Measurements from ENCODE around the gene METRN. TPM values are rescaled to one million over a fixed set of nuclear protein-coding genes. Genes with fewer than 3 reads are reported as not detected.

Gene METRN
- total and polyA plus RNA-seq, 2 of the 4 experiments (the other 2 are of a cell fraction), result 6.1 to 48.2 TPM

- TF ChIP-seq SMC3 (IDR thresholded peaks at IDR 0.05; ENCODE audit: low read depth, low read length) (no peak), RCOR1 (IDR thresholded peaks at IDR 0.05; ENCODE audit: insufficient replicate concordance, low read length) (no peak), NFE2L2 (IDR thresholded peaks at IDR 0.05; ENCODE audit: low read depth, low read length) (no peak), CHD1 (IDR thresholded peaks at IDR 0.05; ENCODE audit: low read depth, low read length) (no peak), CEBPB (IDR thresholded peaks at IDR 0.05; ENCODE audit: low read depth, low read length) (no peak), RAD21 (IDR thresholded peaks at IDR 0.05; ENCODE audit: low read length) (no peak), ELK1 (IDR thresholded peaks at IDR 0.05; ENCODE audit: borderline replicate concordance, low read depth, low read length) (no peak), RFX5 (IDR thresholded peaks at IDR 0.05; ENCODE audit: low read depth, low read length) (no peak)
- TF ChIP-seq, protein P1, sequence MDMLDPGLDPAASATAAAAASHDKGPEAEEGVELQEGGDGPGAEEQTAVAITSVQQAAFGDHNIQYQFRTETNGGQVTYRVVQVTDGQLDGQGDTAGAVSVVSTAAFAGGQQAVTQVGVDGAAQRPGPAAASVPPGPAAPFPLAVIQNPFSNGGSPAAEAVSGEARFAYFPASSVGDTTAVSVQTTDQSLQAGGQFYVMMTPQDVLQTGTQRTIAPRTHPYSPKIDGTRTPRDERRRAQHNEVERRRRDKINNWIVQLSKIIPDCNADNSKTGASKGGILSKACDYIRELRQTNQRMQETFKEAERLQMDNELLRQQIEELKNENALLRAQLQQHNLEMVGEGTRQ (IDR thresholded peaks at IDR 0.05; ENCODE audit: low read depth, low read length), result no peak
- peak overlapping the region; percentile 72 for H2AK9ac ChIP-seq (replicated peaks; ENCODE audit: low read depth, low read length, poor library complexity)
- no peaks in the 10 kb centered on the region for H3K27me3 ChIP-seq (ENCODE audit: control insufficient read depth, insufficient read depth, low read length)
- H3K4me2 ChIP-seq (ENCODE audit: low read depth, low read length), result no peak overlapping the region
- no peak overlapping the region for H2AFZ ChIP-seq (replicated peaks; ENCODE audit: low read length, poor library complexity)
- H2BK20ac ChIP-seq (ENCODE audit: low read depth, low read length), result no peak overlapping the region
- POLR2A ChIA-PET (ENCODE audit: unreplicated experiment), result no interaction called here
- no TSS peak for BruUV-seq (replicated peaks)
- H3K36me3 ChIP-seq (ENCODE audit: control insufficient read depth, insufficient read depth, low read length), result peaks cover 35% of the 10 kb centered on the region
- ATAC-seq (ENCODE audit: low read depth) (no peak), DNase-seq (no peak)
- intact Hi-C loops (cut with micrococcal nuclease), result no loop called here
- no peak overlapping the region for H2BK5ac ChIP-seq (ENCODE audit: low read depth, low read length, poor library complexity, severe bottlenecking)
- no peaks in the 10 kb centered on the region for H3K9me3 ChIP-seq (ENCODE audit: control insufficient read depth, insufficient read depth, low read length)
- H4K91ac ChIP-seq (ENCODE audit: insufficient read depth, low read depth, low read length), result no peak overlapping the region
- H4K5ac ChIP-seq (ENCODE audit: low read depth, low read length), result no peak overlapping the region
- H3K4me1 ChIP-seq (ENCODE audit: control insufficient read depth, insufficient read depth, low read length), result peaks cover 6% of the 10 kb centered on the region
- no peak overlapping the region for H3K56ac ChIP-seq (ENCODE audit: extremely low read depth, insufficient read depth, low read length)
- dilution Hi-C loops (cut with HindIII; ENCODE audit: low sequenced_read_pairs, unreplicated experiment), result no loop called here
- CTCF ChIA-PET, result no interaction called here
- H4K20me1 ChIP-seq (ENCODE audit: insufficient read depth, low read length), result peaks cover 4% of the 10 kb centered on the region
- no peak overlapping the region for H2AK5ac ChIP-seq (ENCODE audit: low read depth, low read length)
- no peak overlapping the region for H2BK15ac ChIP-seq (ENCODE audit: low read depth, low read length)
- peaks cover 0 to 5% of the 10 kb centered on the region in 2 experiments; a peak in 1 of 4 replicates for H3K79me1 ChIP-seq (ENCODE audit: low read depth in 1 of 2, low read length in 2 of 2)
- H3K14ac ChIP-seq (replicated peaks; ENCODE audit: low read depth, low read length), result no peak overlapping the region
- H3K9me1 ChIP-seq (ENCODE audit: insufficient read depth, low read length), result peaks cover 2% of the 10 kb centered on the region; the same call in 1 of the 2 replicates
- H3K18ac ChIP-seq (ENCODE audit: low read depth, low read length), result no peak overlapping the region
- no peak overlapping the region for H3K4me3 ChIP-seq (ENCODE audit: insufficient read depth, low read depth, low read length)
- no peak overlapping the region for H3K23ac ChIP-seq (ENCODE audit: low read depth, low read length)
- H3K4ac ChIP-seq (ENCODE audit: low read depth, low read length), result no peak overlapping the region
- 79% methylated on average over 5 of the region's 22 CpGs; no CpG with 5 or more reads in 1 of the 2 experiments for WGBS, 2 experiments (ENCODE audit: extremely low coverage in 2 of 2, insufficient read length in 1 of 2)
- H4K8ac ChIP-seq (ENCODE audit: low read depth in 2 of 2, low read length in 2 of 2), result no peak overlapping the region
- no peak overlapping the region for H3K9ac ChIP-seq (ENCODE audit: low read depth, low read length)
- in situ Hi-C loops (cut with MboI; ENCODE audit: low sequenced_read_pairs), result no loop called here
- H3K27ac ChIP-seq (ENCODE audit: insufficient read depth, low read length), result no peak overlapping the region
- H2BK120ac ChIP-seq (ENCODE audit: low read depth, low read length), result no peak overlapping the region
Observed at GRCh38 chr16:730666-731509, 16.0 kb downstream of the METRN start.
